Epidermal melanocyte (primary cell): ENCODE results near the gene NOB1.
"Not testable (repeated sequence)": the region's sequence is repeated elsewhere in the genome, so short reads cannot be mapped to it uniquely, and the experiment has no call there.

Experiments used
- DNase-seq: peaks from one replicate; pipeline ENCODE4 v3.0.0; 2011; ENCODE audit warnings: low spot score; ENCODE audit not compliant: insufficient read length

Gene NOB1

DNA sequence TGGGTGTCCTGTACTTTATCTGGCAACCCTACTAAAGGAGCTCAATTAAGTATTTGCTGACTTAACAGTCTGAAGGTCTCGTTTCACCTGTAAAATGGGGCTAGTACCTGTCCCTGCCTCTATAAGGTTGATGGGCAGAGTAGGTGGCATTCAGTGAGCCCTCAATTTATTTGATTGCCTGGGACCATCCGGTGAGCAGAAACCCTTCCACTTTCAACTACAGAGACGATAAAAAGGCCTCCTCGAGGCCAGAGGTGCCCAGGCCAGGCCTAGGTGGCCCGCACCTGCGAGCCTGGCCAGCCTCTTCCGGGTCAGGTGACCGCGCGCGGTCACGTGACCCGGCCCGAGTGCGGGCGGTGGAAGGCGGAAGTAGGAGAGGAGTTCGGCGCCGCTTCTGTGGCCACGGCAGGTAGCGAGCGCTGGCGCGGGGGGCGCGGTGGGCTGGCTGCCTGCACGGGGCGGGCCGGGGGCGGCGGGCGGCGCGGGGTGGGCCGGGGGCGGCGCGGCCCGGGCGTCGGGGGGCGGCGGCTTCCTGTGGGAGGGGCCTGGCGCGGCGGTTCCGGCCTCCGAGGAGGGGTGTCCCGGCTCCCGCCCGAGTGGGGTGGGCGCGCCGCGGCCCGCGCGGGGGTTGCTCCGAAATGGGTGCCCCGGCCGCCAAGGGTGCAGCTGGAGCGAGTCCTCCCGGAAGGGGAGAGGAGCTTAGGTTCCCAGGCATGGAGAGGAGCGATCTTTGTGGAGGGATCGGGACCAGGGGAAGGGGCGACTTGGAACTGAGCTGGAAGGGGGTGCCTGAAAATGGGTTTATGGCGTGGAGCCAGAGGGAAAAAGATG, 7.5 kb upstream of the NOB1 start, which contains the start of gene WWP2:
WWP2 (plus strand) TSS at position 350 of the 831 bp plus-strand sequence. CDS start 24,679 bp downstream, outside the sequence.
- DNase-seq, result peak; percentile 37

DNA sequence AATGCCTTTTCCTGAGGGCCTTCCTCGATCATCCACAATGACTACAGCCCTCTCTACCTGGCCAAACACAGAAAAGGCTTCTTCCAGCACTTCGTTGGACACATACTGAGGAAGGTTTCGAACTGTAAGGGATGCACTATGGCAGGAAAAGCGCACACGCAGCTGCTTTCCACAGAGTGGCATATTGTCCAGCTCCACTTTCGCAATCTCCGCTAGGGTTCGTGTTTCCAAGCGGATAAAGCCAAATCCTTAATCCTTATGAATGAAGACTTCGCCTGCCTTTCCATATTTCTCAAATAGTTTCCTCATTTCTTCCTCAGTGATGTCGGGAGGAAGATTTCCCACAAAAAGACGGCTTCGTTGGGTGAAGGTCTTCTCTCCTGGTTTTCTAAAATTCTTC, 2.6 kb upstream of the NOB1 start:
- DNase-seq, result not testable (repeated sequence)

DNA sequence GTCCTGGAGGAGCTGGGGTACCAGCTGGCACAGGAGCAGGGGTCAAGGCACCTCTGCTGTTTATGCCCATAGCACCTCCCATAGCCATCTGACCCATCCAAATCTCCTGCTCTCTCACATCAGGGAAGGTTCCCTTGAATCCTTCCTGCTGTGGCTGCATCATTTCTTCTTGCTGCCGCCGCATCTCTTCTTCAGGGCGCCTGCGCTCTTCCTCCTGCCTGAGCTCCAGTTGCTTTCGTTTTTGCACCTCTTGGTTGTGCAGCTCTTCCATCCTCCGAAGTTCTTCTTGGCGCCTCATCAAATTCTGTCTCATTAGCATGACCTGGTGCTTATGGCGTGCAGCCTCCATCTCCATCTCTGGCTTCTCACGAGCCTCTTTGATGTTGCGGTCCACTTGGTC, 2.0 kb upstream of the NOB1 start:
- no peak for DNase-seq

DNA sequence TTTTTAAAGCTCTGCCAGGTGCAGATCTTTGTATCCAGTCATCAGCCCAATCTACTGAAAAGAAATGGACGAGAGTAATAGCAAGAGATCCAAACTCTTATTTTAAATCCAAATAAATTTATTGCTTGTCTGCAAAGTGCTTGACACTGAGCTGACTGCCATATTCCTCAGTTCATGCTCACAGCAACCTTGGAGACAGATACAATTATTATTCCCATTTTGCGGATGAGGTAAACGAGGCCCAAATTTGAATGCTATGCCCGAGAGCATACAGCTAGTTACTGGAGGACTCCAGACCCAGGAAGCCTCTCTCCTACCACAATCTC, 620 bp downstream of the NOB1 start:
- no peak for DNase-seq

DNA sequence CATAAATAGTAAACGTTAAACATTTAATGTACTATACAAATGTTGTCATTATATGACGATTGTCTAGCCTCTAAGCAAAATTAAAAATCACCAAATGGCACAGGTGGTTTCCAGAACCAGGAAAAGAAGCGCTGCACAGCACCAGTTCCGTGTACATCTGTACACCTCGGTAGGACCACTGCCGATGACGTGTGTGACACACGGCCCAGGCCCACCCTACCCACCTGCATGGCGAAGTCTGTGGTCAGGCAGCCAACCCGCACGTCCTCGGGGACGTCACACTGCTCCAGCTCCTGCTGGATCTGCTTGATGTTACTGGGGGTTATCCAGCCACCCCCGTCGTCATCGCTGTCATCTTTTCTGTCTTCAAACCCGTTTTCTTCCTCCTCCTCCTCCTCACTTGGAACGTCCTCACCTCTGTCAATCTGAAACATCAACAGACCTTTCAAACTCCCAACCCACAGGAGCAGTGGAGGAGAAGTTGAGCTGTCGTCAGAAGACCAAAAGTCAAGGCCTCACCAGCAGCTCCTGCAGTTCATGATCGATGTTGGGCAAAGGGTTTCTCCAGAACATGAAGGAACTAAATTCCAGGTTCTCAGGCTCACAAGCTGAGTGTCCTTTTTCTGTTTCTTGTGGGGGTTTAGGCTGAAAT, 5.9 kb downstream of the NOB1 start:
- DNase-seq, result no peak

DNA sequence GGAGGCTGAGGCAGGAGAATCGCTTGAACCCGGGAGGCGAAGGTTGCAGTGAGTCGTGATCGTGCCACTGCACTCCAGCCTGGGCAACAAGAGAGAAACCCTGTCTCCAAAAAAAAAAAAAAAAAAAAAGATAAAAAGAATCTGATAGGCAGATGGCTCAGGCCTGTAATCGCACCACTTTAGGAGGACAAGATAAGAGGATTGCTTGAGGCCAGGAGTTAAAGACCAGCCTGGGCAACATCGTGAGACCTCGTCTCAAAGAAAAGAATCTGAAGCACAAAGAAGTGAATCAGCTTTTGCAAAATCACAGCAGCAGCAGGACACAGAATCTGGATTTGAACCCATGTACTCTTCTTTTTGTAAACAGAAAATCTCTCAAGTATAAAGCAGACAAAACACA, 7.6 kb downstream of the NOB1 start:
- DNase-seq, result no peak

DNA sequence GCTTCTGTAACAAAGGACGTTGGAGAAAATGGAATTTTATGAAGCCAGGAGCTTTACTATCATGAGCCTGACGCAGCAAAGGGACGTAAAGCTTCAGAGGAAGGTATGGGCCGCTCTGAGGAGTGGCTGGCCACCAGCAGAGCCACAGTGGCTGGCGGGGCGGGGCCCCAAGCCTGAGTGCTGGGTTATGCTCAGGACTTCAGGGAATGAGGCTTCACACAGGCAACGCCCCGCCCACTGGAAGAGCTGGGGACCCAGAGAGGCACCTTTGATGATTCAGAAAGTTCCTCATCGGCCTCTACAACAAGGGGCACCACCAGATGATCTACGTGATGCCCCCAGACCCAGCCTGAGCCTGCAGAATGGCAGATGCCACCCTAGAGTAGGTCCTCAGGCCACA, 8.8 kb downstream of the NOB1 start:
- no peak for DNase-seq

DNA sequence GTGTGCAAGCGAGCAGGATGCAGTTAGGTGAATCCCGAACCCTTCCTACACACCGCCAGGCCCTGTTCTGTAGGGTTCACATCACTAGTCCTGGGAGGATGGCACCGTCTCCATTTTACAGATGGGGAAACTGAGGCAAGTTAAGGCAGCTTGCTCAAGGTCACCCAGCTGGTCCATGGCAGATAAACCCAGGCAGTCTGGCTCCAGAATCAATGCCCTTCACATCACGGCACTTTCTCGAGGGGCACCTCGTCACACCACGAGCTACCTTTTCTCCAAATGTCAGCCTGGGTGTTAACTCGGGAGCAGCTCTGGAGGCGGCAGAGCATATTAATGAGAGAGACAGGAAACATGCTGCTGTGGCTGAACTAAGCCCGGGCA, 9.5 kb downstream of the NOB1 start:
- no peak for DNase-seq

DNA sequence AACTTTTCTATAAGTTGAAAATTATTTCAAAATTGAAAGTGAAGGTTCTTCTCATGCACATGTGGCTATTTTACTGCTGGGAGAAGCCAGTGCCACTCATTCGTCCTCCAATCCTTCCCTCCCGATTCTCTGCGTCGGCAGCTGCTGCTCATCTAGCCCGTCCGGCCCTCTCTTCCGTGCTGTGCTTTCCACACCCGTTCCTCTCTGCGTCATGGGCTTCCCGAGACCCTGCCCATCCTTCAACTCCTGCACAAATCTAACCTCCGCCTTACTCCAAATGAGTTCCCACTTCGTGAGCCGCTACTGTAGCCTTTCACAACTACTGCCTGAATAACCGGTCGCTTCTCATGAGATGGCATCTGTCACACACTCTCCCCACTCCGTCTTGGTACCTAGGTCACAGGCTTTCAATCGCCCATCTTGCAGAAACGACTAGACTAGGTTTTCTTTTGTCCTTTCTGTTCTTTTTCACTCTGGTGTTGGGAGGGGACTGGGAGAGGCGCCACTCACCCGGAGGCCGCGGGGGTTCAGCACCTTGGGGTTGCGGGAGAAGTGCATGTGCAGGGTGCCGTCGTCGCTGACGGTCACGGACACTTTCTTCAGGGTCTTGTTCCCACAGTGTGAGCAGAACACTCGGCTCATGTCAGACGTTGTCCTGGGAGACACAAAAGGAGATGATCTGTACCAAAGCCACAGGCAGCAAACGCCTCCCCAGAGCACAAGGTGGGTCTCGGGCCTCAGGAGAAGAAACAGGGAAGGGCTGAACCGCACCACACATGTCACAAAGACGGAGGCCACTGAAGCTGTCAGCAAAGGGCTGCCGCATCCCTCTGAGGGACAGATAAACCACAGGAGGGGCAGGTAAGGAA, 10.1 kb downstream of the NOB1 start:
- no peak for DNase-seq

DNA sequence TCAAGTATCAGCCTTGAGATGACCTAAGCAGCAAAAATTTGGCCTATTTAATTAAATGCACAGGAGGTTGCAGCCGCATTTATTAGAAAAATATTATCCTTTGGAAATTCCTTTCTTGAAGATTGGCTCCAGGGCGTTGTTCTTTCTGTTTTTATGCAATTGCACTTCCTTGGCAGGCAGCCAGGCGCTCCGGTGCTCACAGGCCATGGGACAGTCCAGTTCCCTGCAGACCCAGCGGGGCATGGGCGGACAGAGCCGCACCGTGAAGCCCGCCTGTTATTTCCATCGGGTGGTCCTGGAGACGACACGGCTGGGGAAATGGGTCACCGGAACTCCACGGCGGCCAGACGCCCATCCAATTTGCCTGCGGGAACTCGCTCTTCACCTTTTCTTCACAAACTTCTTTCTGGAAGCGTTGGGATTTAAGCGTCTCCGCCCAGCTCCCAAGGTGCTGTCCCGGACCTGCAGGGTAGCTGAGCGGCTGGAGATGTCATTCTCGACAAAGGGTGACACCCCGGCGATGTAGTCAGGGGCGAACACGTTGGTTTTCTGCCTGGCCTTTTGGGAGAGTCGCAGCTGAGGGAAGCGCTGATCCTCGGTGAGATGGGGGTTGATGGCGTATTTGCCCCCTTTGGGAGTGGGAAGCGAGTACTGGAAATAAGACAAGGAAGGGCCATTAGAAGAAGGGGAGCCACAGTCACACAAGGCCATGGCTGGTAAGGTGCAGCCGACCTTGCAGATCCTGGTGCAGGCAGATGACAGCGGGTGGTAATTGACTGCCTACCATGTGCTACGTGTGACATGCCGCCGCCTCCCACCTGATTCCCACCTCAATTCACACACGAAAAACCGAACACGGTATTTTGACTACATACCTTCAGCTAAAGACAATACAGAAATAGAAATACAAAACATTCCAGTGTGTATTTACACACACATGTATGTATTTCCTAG, 12.5 kb downstream of the NOB1 start:
- no peak for DNase-seq

DNA sequence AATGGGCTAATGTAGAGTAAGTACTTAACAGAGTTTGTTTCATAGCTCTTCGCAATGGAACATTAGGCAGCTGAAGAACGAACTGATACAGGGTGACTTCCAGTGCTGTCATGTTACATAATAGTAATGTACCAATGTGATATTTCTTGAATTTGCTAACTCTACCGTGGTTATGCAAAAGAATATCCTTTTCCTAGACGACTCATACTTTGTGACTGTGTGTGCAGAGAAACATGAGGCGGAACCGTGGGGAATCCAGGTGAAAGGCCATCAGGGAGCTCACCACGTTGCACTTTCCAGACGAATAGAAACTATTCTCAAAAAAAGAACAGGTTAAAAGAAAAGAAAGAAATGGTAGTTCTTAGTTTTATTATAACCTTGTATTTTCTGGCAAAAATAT, 13.2 kb downstream of the NOB1 start:
- DNase-seq, result no peak

DNA sequence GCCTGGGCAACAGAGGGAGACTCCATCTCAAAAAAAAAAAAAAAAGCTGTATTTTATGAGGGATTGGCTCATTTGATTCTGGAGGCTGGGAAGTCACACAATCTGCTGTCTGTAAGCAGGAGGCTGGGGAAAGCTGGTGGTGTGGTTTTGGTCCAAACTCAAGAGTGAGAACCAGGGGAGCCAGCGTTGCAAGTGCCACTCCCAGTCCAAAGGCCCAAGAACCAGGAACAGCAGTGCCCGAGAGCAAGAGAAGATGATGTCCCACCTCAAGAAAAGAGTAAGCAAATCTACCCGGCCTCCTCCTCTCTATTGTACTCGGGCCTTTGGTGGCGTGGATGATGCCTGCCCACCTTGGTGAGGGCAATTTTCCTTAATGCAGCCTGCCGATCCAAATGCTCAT, 22.6 kb downstream of the NOB1 start:
- DNase-seq, result no peak

DNA sequence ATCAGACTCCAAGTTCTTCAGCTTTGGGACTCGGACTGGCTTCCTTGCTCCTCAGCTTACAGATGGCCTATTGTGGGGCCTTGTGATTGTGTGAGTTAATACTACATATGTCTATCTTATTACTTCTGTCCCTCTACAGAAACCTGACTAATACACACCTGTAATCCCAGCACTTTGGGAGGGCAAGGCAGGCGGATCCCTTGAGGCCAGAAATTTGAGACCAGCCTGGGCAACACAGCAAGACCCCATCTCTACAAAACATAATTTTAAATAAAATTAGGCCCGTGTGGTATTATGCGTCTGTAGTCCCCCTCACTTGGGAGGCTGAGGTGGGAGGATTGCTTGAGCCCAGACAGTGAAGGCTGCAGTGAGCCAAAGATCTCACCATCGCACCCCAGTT, 23.4 kb downstream of the NOB1 start:
- DNase-seq, result not testable (repeated sequence)

DNA sequence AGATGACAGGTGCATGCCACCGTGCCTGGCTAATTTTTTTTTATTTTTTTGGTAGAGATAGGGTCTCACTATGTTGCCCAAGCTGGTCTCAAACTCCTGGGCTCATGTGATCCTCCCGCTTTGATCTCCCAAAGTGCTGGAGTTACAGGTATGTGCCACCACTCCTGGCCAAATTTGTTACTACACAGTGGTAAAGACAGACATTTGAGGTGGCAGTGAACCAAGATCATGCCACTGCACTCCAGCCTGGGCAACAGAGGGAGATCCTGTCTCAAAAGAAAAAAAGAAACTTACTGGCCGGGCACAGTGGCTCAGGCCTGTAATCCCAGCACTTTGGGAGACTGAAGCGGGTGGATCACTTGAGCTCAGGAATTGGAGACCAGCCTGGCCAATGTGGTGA, 25.7 kb downstream of the NOB1 start:
- DNase-seq, result not testable (repeated sequence)

DNA sequence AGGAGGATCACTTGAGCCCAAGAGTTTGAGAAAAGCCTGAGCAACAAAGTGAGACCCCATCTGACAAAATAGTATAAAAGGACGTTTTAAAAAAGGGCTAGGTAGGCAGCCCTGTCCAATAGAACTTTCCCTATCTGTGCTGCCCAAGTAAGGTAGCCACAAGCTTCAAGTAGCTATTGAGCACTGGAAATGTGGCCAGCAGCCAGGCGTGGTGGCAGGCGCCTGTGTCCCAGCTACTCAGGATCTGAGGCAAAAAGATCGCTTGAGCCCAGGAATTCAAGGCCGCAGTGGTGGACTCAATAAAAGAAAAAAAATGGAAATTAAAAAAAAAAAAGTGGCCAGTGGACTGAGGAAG, 26.8 kb downstream of the NOB1 start:
- no peak for DNase-seq

DNA sequence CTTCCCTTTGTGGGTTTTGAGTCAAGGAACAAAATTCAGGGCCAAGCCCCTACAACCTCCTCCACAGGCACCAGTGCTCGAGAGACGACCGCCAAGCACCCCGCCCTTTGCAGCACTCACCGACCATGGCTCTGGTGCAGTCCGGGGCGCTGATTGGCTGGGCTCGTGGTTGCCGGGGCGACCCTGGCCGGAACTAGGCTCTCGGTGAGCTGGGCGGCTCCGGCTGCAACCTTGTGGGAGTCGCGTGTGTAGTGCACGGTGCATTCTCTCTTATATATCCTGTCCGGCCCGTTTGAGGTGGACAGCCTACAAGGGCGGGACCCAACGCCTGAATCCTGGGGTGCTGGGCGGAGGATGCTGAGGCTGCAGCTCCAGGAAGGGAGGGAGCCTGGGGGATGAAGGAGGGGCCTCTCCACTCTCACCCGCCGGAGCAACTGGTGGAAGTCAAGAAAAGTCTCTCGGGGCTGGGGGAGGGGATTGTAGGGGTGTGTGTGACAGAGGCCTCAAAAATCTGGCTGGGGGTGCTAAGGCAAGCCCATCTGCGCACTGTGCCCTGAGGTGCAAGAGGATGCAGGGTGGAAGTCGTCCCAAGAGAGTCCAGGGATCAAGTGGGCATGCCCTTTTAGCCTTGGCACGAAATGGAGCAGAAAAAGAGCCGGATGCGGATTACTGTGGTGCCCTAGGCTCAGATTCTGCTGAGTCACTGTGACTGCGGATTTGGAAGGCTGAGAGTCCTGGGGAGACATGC, 28.2 kb downstream of the NOB1 start, which contains the start of gene NQO1:
NQO1 (minus strand) TSS at position 248 of the 748 bp plus-strand sequence; CDS start at position 127, 121 bp downstream.
- DNase-seq, result peak; percentile 69

DNA sequence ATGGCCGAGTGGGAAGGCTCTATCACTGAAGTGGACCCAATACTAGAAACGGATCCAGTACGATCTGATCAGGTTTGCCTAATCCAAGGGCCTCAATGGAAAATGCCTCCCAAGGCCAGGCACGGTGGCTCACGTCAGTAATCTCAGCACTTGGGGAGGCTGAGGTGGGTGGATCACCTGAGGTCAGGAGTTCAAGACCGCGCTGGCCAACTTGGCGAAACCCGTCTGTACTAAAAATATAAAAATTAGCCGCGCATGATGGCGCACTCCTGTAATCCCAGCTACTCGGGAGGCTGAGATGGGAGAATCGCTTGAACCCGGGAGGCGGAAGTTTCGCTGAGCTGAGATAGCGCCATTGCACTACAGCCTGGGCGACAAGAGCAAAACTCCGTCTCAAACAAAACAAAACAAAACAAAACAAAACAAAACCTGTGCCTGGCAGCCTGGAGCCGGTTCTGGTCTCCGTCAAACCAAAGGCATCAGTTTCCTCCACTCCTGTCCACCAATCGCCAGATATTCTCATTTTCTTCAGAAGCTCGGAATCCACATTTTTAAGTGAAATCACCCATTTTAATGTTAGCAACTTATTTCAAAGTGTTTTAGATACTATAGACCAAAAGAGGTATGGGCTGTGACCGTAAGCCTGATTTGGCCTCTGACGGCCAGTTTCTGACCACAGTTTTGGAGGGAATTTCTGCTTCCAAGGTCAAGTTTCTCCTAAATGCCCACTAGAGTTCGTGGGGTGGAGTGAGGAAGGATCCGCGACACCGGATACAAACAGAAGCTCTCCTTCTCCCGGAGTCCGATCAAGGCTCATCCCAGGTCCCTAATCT, 29.0 kb downstream of the NOB1 start:
- DNase-seq, result no peak

DNA sequence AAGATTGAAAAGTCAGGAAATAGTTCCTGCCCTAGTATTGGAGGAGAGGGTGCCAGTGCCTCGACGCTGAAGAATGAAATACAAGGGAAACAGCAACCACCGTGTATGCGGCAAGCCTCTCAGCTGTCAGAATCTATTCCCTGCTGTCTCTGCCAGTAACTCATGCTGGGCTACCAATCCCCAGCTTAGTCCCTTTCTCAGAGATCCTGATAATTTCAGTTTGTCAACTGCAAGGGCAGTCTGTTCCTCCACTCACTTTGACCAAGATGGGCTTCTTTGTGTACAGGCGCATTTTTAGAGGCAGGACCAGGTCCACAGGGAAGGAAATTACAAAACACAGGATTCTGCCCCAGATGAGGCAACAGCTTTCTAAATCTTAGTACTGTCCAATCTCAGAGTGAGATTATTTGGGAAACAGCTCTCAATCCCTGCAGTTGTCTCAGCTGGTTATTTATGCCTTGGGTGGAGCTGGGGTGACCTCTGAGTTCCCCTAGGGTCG, 29.7 kb downstream of the NOB1 start:
- no peak for DNase-seq

DNA sequence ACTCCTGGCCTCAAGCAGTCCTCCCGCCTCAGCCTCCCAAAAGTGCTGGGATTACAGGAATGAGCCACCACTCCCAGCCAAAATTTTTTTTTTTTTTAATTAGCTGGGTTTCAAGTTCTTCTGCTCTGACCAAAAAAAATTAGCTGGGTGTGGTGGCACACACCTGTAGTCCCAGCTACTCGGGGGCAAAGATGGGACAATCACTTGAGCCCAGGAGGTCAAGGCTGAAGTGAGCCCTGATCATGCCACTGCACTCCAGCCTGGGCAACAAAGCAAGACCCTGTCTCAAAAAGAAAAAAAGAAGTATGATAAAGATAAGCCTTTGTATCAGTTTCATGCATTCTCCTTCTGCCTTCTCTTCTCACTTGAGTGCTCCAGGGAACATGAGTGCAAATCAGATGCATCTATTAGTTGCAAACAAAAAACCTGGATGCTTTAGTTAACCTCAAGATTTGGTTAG, 30.3 kb downstream of the NOB1 start:
- DNase-seq, result no peak
